WI38 (cell line): ENCODE data around the gene UQCR11.

Experiments
- H3K4me3 ChIP-seq: 2 replicates; pipeline ENCODE4 v1.5.1; 2011; ENCODE audit warnings: low read depth, mild to moderate bottlenecking, control low read depth, low read length
- TF ChIP-seq, protein P1 (sequence below): IDR thresholded peaks from 2 replicates; pipeline ENCODE4 v1.5.1; 2012; ENCODE audit warnings: low read depth, mild to moderate bottlenecking, control low read depth, low read length

The UQCR11 gene

DNA sequence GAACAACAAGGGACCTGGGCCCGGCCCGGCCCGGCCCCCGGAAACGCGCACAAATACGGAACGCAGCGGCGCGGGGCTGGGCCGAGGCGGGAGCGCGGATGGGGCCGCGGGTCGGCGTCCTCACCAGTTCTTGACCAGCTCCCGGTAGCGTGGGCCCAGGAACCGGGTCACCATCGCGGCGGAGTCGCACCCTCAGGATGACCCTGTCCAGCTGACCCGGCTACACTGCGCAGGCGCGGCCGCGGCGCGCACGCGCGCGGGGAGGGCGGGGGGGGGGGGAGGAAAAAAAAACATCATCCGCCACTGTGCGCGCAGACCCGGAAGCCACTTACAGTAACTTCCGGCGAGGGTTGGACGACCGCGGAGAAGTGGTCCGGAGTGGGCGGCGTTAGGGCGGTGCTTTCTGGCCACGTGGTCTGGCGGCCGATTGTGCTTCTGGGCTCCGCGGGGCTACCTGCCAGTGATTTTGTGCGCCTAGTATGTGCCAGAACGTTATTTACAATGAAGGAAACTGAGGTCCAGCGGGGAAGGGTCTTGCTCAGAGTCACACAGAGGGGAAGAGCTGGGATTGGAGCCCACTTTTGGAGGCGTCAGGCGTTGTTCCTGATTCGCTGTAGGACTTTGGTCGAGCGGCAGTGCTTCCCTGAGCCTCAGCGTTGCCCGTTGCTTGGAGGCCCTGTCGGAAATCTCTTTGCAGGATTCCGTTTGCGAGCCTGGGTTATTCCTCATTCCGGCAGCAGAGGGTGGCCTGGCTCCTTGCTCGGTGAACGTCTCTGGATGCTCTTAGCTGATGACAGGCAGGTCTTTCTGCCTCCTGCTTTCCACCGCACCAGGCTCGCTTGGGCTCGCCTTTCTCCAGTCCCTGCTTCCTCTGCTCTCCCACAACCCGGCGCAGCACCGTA is at the start of gene UQCR11:
UQCR11 (minus strand) TSS at position 227 of the 902 bp plus-strand sequence; CDS start at position 174, 53 bp downstream.
- peak within 1 kb of the TSS; percentile 97 for H3K4me3 ChIP-seq
- TF ChIP-seq, protein P1, sequence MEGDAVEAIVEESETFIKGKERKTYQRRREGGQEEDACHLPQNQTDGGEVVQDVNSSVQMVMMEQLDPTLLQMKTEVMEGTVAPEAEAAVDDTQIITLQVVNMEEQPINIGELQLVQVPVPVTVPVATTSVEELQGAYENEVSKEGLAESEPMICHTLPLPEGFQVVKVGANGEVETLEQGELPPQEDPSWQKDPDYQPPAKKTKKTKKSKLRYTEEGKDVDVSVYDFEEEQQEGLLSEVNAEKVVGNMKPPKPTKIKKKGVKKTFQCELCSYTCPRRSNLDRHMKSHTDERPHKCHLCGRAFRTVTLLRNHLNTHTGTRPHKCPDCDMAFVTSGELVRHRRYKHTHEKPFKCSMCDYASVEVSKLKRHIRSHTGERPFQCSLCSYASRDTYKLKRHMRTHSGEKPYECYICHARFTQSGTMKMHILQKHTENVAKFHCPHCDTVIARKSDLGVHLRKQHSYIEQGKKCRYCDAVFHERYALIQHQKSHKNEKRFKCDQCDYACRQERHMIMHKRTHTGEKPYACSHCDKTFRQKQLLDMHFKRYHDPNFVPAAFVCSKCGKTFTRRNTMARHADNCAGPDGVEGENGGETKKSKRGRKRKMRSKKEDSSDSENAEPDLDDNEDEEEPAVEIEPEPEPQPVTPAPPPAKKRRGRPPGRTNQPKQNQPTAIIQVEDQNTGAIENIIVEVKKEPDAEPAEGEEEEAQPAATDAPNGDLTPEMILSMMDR = peak; percentile 45

DNA sequence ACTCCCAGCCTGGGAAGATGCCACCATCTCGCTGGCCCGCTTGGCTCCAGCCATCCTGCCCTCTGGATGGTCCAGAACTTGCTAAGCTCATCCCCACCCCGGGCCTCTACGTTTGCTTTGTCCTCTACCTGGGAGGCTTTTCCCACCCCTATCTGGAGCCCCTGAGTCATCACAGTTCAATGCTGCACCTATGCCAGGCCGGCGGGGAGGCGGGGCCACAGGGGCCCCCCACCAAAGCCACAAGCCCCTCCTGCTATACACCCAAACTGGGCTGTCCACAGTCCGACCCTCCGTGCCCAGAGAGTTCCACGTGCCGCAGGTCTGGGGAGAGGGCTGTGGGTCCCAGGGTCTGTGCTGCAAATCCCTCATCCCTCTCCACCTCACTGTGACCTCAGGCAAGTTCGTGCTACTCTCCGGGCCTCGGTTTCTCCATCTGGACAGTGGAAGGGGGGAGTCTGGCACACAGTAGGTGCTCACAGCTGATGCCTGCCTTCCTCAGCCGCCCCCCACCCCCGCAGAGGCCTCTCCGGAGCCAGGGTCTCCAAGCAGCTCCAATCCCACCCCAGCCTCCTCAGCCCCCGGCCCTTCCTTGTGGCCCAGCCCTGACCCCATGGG is 49.0 kb upstream of the UQCR11 start:
- TF ChIP-seq, protein P1 = no peak
- H3K4me3 ChIP-seq = no peak overlapping the region

DNA sequence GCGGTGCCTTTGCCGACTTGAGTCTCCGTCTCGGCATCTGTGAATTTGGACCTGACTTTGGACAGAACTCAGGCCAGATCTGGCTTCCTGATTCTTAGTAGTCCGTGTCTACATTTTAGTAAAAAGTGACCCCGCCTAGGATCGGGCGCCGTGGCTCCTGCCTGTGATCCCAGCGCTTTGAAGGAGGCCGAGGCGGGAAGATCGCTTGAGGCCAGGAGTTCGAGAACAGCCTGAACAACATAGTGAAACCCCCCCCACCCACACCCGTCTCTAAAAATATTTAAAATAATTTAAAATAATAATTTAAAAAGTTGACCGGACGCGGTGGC is 48.0 kb upstream of the UQCR11 start:
- TF ChIP-seq, protein P1 = no peak
- peak overlapping the region; percentile 61 for H3K4me3 ChIP-seq

DNA sequence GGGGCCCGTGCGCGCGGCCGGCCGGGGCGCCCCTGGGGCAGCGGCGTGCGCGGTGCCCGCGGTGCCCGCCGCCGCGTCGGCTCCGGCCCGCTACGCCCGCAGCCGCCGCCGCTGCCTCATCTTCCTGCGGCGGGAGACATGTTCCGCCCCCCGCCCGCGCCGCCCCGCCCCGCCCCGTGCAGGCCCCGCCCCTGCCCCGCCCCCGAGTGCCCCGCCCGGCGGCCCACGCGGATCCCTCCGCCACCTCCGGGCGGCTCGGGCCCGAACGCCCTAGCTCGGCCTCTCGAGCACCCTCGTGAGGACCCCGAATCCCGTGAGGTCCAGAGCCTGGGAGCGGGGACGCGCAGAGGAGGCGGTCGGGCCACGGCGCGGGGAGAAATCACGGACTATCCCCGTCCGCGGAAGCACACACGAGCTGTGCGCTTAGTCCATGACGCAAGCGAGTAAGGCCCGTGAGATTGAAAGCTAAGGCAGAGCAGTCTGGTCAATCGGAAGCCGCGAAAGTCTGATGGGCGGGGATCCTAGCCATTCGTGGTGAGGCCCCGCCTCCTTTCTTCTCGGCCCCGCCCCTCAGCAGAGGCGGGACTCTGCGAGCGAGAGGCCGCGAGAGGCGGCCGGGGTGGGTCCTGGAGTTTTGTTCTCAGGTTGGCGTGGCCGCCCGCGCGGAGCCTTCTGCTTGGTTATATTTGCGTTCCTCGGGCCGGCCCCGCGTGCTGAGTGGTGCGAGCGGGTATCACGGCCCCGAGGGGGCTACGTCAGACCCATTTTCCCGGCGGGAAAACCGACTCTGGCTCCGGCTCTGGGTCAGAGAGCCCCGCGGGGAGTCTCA is 47.4 kb upstream of the UQCR11 start, which contains the start of gene TCF3:
TCF3 (minus strand) TSS at position 145 of the 829 bp plus-strand sequence. CDS start 2,367 bp downstream, outside the sequence.
- TF ChIP-seq, protein P1 = no peak
- H3K4me3 ChIP-seq = peak within 1 kb of the TSS; percentile 85

DNA sequence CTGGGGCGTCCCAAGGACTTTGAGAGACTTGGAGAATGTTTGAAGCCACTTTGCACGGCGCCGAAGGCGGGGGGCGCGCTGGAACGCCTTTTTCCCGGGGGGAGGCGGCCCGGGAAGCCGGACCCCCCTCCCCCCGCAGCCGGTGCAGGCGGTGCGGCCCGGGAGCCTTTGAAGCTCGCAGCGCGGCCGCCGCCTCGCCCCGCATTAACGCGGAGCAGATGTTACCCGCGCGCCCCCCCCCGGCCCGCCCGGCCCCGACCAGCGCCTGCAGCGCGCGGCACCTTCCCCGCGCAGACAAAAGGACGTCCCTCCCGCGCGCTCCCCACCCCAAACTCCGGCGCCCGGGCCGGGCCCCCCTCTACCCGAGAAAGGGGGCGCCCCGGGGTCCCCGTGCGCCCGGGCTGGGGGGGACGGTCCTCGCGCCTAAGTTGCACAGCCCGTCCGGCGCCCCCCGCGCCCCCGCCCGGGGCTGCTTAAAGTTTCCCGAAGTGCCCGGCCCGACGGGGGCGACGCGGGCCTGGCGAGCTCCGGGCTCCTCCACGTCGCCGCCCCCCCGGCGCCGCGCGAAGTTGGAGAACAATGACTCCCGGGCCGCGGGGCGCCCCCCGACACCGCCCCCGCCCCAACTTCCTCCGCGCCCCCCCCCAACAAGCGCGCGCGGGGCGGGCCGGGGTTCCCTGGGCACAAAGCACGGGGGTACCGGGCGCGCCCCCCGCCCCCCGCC is 46.5 kb upstream of the UQCR11 start:
- H3K4me3 ChIP-seq = peak overlapping the region; percentile 85
- TF ChIP-seq, protein P1 = no peak

DNA sequence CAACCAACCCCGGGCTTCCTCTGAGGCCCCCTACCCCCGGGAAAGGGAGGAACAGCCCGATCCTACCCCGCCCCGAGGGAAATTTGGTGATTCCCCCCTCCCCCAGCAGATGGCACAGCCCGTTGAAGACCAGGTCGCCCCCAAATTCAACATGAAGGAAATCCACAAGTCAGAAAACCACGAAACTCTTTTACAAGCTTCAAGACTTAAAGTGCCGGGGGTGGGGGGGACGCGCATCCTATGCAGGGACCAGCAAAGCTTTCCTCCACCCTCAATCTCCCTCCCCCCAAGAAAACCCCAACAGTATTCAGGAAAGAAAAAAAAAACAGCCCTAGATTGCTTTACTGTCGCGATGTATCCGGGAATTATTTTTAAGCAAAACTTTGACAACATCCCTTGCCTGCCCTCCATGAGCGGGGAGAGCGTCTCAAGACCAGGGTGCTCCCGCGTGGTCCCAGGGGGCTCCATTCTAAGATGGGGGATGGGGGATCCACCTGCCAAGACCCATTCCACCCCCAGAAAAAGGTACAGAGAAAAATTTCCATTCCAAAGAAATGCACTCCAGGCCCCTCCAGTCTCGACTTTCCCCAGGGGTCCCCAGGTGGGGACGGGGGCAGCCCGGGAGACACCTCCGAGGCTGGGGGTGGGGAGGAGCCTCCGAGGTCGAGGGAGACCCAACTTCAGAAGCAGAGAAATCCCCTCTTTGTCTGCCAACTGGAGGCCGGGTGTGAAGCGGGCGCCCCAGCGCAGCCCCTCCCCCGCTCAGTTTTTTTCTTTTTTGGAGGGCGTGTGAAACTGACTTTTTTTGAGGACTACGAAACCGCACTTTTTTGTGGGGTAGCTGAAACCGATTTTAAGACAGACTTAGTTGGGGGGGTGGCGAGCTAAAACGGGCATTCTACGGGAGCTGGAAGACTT is 45.6 kb upstream of the UQCR11 start:
- TF ChIP-seq, protein P1 = no peak
- peak overlapping the region; percentile 85 for H3K4me3 ChIP-seq
